Measurements from ENCODE around the gene FOXP1.

Gene FOXP1

DNA sequence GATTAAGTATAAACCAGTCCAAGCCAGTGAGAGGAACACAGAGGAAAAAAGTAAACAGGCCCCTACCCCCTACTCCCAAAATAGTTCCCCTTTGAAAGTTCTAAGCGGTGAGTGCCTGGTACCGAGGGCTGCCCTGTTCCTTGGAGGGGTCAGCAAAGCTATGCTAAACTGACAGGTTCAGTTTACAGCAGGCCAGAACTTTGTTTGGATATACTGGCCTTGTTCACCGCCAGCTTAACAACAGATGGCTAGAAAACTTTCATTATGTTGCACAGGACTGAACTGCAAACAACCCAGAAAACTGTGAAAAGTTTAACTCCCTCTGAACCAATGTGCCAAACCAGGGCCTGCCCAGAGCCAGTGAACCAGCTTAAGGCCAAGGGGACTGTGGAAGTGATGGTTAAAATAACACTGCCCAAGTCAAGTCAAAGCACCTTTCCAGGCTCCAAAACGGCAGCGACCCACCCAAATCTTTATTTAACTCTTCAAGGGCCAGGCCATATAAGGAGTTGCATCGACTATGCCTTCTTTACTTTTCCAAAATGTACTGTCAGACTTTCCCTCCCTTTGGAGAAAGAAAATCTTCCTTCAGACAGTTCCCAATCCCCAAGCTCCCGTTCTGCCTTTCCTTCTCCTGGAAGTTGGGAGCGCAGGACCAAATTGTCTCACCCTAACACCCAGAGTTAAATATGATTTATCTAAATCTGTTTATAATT is 448.0 kb downstream of the FOXP1 start:
- no peak for DNase-seq

DNA sequence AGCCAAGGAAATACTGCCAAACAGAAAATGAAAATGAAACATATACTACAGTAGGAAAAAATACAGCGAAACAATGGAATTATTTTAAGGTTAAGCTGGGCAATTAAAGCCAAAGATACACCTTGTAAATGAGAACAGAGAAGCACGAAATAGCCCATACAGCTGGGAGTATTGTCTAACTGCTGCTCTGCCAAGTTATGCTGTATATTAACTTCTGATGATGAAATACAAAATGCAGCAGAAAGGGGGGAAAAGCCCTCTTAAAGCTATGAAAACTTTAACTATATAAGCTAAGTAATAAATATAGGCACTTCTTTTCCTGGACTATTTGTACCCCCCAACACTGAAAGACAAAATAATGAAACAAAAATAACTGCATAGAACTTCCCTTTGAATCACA is 449.0 kb downstream of the FOXP1 start:
- DNase-seq, result no peak

DNA sequence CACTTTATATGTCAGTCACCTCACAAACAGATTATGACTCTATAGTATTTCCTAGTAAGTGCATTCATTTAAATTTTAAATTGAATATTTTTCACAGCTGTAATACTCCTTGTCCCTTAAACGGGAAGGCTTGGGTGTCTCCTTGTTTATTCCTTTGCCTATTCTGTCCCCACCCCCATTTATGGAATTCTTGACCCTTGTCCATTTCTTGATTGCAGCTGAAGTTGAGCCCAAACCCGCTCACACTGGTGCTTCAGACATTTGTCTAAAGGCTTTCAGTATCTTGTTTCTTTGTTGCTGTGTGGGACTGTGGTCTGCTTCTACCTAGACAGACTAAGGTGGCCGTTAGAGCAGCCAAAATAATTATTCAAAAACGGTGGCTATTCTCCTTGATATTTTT is 449.7 kb downstream of the FOXP1 start:
- no peak for DNase-seq

DNA sequence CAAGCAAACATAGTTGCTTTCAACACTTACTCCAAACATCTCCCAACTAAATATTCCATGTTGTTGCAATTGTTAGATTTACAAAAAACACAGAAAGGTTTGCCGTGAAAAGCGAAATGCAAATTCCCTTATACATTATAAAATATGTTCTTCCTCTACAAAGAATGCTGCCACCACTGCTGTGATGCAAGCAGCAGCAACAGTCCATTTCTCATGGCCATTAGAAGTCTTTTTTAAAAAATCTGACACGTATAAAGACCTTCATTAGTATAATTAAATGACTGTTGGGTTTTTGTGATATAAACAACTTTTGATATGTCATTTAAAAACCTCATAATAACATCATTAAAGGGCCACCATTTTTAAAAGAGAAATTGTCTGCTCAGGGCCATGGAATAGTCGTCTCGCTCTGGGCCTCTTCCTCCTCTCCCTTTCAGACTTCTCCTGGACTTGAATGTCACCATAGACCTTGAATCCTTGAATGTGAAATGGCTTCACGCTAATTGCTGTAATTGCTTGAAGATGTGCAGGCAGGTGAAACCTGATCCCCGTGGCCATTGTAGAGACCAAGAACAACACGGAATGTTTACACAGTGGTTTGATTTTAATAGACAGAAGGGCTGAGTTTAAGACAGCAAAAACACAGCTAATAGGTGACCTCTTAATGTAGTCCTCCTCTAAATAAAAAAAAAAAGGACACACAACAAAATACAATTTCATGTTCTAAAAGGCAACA is 450.4 kb downstream of the FOXP1 start:
- DNase-seq, result no peak

DNA sequence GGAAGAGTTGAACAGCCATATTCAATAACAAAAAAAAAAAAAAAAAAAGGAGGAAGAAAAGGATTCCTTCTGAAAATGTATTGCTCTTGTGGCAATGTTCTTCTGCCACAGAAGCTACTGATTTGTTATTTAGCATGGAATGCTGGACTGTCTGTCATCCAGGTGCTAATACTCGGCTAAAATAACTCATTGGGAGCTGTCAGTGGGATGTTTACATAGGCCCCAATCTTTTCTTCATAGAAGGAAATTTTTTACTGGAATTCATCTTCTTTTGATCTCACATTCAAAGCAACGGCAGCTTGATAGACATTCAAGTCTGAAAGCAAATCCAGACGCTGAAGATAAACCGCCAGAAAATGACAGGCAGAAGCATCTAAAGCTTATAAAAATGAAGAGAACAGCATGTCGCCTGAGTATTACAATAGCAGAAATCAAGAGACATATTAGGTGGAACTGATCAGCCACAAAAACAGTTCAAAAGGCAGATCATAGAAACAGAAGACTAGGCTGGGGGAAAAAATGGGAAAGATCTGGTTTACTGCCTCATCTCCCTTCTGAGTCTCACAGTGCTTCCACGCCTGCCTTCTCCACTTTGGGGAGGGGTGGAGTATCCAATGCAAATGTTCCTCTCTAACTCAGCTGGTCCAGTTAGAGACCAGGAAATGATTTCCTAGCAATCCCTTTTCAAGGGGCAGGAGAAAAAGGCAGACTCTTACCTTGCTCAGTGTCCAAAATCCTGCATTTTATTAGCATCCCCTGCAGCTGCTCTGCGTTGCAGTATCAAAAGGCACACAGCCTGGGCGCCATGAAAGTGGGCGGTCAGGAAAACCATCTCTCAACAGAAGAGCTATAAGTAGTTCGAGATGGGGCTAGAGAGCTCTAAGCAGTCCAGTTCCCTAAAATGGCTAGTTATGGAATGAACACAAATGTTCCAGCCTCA is 451.9 kb downstream of the FOXP1 start:
- no peak for DNase-seq

DNA sequence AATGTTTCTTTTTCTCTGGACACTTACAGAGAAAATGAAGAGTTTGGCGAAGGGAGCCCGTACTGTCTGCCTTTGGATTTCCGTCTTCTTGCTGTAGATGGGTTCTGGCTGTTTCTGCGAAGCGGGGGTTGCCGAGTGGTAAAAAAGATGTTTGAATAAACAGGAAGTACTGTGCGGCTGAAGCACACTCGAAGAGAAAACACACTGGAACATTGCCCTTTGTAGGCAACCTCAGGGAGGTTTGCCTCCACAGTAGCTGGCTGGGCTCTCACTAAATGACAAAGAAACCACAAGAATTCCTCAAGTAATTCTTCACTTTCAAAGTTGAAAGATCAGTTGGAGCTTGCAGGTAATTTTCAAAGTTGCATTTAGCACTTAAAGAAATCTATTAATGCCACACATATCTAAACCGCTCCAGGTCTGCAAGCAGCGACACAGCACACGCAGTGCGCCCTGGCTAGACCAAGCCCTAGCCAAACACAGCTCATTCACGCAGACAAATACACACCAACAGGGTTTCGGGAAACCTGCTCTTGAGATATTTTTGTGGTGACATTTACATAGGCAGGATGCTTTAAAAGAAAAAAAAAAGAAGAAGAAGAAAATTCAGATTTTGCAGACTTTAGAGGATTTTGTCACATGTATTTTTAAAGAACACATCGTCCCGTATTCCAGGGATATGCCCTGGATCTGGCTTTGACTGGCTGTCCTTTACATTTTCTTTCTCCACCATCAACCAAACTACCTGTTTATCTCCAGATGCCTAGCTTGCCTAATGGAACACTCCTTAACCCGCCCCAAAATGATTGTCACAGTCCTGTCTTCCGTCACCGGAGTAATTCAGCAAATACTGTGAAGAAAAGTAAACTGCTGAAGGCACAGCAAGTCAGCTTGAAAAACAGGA is 452.8 kb downstream of the FOXP1 start:
- DNase-seq, result peak; percentile 68

DNA sequence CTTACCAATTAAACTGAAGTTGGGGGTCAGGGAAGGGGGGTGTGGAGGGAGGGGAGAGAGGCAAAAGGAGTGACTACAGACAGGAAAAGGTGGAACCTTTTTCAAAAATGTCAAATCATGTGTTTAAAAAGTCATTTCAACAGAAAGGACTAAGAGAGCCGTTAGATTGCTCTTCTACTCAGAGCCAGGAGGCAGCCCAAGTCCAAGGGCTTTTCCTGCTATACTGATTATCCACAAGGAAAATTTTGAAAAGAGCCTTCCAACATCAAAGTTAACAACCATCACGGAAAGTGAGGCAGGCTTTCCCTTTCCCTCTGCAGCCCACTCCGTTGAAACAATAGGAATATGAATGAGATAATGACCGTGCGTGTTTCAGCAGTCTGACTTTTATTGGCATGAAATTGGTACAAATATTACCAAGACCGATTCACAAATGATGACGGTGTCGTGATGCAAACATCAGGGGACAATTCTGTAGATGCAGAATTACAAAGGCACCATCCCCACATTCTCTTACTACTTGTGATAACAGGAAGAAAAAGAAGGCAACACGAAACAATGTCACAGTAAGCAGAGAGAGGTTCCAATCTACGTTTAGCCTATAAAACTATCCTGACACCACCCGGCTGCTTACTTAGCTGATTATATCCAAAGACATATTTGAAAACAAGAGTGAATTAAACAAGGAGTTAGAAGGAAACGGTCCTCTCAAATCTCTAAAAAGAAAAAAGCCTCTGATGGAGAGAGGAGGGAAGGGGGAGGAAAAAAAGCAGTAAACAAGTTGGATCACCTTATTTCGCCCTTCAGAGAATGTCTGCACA is 453.7 kb downstream of the FOXP1 start:
- DNase-seq, result no peak

DNA sequence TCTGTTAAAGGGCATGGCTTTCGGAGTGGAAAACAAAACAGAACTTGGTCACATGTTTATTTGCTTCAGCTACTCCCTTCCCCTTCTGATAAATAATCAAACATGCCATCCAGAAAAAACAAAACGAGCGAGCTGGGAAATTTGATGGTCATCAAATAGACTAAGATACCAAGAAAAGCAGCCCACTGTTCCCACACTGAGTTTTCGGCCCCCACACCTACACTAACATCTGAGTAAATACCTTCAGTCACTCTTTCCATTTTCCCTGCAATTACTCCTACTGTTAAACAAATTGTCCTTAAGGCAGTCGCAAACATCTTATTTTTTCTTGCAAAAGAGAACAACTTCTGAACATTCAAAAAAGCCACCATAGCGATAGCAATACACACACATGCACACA is 454.6 kb downstream of the FOXP1 start:
- no peak for DNase-seq

DNA sequence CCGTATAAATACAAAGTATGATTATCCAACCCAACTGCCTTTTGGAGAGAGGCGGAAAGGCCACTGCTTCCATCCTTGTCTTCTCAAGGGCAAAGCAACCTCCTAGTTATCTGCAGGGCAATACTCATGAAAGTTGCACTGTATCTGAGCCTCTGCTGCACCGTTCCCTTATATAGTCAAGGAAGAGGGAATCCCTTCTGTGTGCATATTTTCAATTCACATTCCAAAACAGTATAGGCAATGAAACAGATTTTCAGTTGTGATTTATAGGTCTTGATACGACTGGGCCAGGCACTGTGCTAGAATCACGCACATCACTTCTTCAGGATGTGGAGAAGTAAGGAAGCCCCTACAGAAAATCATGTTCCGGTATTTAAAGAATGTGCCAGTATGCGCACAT is 455.7 kb downstream of the FOXP1 start:
- DNase-seq, result no peak

DNA sequence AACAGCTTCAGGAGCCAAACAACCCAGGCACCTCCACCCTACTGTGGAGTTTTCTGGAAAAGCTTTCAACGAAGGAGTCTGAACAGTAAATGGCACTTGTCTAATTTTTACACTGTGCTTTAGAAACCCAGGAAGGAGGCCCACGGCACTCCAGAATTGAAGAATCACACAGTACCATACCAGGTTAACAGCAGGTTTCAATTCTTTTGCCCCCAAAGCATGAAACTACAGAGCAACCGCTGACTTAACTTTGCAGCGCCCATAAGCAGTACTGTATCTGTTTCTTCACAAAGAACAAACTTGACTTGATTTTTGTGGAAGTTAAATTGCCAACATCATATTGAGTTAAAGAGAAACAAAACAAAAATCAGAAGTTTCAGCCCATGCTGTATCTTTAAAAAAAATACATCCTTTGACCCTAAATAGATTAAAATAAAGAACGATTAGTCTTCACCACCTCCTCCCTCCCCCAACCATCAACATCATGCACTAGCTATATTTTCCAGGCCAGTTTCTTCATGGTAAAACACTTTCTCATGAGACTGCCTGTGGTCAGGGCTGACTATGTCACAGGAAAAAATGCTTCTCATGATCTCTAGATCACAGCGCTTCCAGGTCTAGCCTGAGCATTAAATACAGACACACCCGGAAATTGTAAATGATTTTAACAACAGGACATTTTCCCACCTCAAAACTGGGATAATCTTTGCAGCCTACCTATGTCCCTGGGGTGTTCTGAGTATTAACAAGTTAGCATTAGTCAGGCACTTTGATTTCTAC is 456.3 kb downstream of the FOXP1 start:
- DNase-seq, result no peak

DNA sequence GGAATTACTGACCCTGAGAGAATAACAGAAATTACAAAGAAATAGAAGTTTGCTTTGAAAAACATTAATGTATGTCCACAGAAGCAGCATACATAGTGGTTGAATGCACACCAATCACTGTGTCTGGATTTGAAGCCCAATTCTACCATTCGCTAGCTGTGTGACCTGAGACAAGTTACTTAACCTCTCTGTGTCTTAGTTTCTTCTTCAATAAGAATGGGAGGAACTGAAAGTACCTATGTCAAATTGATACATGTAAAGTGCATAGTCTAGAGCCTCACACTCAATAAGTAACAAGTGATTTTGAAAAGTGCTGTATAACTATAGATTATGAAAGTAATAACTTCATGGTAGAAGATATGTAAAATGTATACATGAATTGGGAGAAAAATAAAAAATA is 457.8 kb downstream of the FOXP1 start:
- no peak for DNase-seq

DNA sequence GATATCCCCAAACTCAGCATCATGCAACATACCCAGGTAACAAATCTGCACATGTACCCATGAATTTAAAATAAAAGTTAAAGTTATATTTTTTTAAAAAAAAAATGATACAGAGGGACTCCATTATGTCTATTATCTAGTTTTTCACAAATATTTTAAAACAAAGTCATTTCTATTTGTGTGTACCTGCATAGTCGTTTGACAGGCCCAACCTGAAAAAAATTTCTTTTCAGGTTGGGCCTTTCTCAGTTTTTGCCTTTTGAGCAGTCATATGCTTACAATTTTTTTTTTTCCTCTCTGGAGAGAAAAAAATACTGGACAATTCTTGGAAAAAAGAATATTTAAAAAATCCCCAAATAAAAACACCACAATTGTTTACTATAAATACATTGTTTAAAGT is 459.5 kb downstream of the FOXP1 start:
- no peak for DNase-seq

DNA sequence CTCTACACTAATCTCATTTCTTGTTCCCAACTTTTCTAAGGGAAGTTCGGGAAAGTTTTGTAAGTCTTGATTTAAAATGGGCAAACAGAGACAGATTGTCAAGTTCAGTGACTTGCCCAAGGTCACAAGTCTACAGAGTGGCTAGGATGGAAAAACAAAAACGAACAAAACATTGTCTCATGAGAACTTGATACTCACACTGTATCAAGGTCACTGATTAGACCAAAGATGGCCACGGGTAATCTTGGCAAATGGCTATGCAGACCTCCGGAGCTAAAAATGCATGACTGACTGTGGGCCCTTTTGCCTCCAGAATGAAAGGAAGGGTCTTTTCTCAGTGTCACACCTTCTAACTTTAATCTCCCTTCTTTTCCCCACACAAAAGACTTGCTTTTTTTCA is 460.9 kb downstream of the FOXP1 start:
- DNase-seq, result no peak

DNA sequence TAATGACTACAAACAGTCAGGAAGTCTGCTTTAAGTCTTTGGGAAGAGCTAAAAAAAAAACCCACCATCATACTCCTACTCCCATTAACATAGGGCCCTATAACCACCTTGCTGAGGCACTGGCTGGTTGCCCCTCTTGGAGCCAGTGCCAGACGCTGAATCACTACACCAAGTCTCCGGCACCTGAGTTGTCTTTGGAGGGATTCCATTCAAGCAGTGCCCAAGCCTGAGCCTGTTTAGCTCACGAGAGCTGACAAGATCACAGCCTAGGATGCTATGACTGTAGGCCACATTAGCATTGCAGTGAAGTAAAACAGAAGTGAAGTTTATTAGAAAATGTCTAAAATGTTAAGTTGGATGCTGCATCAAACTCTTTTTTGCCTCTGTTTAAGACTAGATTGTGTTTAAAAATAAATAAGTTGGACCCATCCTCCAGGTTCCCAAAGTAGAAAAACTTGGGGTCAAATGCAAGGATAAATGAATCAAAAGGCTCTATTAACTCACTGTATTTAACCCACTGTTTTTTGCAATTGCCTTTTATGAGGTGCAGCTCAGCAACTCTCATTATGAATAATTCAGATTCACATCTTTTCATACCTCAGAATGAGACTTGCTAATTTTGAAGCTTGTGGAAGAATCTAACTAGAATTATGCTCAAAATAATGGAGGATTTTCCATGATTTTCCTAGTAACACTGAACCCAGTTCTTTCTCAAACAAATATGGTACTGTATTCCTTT is 461.9 kb downstream of the FOXP1 start:
- no peak for DNase-seq

DNA sequence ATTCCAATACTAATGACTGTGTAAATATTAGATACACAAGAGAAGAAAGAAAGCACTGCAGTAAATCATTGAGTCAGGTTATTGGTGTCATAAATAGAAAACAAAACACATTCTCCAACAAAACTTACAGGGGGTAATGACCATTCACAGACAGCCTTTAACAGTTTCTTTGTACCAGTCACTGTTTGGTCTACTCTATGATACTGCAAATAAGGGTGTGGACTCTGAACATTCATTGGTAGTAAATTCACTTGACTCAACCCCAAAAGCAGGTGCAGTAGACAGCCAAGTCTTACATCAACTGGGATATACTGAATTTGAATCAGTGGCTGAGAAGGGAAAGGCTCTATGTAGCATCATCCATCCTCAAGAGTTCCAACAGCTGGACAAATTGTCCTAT is 463.5 kb downstream of the FOXP1 start:
- no peak for DNase-seq

DNA sequence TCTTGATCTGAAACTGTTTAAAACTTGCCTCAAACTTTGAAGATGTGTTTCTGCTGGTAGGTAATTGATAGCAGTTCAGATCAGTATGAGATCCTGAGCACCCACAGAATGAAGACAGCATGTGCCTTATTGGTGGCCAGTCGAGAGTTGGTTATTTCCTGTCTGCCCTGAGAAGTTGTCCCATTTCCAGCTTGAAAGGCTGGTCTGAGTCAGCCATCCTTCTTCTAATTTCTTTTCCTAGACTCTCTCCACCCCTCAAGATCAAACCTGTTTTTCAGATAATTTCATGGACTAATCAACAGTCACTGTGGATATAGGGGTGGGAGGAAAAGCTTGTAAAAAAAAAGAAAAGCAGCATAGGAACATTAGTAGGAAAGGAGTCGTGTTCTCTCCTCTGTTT is 464.4 kb downstream of the FOXP1 start:
- no peak for DNase-seq

DNA sequence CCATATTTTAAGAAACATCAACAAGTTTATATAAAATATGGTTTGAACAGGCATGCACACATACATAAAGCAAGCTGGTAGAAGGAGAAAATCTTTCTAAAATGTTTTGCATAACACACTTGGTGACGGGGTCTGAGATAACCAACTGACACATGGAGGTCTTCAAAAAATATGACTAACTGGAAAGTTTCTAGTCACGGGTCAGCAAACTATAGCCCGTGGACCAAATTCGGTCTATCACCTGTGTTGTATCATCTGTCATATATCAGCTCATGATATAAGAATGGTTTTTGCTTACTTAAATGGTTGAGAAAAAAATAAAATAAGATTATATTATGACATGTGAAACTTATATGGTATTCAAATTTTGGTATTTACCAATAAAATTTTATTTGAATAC is 465.1 kb downstream of the FOXP1 start:
- DNase-seq, result no peak

DNA sequence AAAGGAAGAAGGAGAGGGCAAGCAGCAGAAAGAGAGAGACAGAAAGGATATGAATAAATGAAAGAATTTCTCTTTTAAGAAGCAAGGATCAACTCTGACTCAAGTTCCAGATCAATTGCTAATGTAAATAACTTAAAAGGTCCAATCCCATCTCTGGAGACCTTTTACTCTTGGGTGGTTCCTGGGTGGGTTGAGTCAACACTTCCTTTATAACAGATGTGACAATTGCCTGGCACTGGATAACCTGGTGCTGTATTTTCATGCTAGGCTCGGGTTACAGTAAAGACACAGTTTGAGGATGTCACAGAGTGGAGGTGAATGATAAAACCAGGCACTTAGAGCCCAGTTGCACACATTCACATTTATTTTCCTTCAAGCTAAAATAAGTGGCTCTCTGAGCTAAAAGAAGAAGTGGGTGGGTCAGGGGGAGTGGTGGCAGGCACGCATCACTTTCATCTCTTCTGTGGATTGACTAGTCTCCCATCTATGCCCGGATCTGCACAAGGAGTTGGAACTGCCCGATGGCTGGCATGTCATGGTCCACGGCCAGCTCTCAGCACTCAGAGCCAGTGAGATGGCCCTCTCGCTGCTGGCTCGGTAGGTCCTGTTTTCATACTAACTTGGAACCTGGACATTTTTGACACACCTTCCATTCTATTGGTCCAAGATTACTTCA is 465.8 kb downstream of the FOXP1 start:
- DNase-seq, result no peak

DNA sequence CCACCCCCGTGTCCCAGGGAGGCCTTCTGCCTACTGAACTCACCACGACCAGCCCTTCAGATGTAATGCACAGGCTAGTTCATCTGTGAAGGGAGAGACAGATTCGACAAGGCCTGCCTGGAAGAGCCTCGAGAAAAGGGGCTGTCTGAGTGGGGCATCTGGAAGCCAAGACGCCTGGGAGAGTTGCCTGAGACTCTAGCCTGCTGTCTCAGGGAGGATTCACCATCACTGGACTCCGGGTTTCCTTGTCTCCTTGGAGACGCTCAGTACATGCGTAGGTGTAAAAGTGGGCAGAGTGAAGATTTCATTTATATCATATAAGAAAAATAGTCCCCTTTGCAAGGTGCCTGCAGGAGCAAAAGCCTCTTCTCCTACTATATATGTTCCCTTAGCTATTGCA is 468.9 kb downstream of the FOXP1 start:
- no peak for DNase-seq

All from right forelimb (tissue), 1 donor.